Osteoblast (primary cell): Measurements from ENCODE around the gene DNAH17. TPM values are rescaled to one million over a fixed set of nuclear protein-coding genes. Genes with fewer than 3 reads are reported as not detected.

Experiments used
- DNase-seq: peaks from one replicate; pipeline ENCODE4 v3.0.0; 2011; ENCODE audit warnings: low spot score, mixed read lengths; ENCODE audit not compliant: insufficient read length; ENCODE audit errors: missing footprints
- H2AFZ ChIP-seq: 2 replicates; pipeline ENCODE4 v1.6.0; 2011; ENCODE audit warnings: mild to moderate bottlenecking, low read length
- H3K27ac ChIP-seq: 2 replicates; pipeline ENCODE4 v1.5.1; 2011; ENCODE audit warnings: mild to moderate bottlenecking, low read depth, low read length, moderate library complexity
- H3K27me3 ChIP-seq: 2 replicates; pipeline ENCODE4 v1.6.0; 2012; ENCODE audit warnings: mild to moderate bottlenecking, control low read depth, inconsistent platforms, low read length, moderate library complexity; ENCODE audit not compliant: insufficient read depth
- H3K36me3 ChIP-seq: 2 replicates; pipeline ENCODE4 v1.5.1; 2011; ENCODE audit warnings: mild to moderate bottlenecking, low read length, control low read depth, moderate library complexity; ENCODE audit not compliant: insufficient read depth
- H3K4me1 ChIP-seq: 2 replicates; pipeline ENCODE4 v1.5.1; 2011; ENCODE audit warnings: mild to moderate bottlenecking, low read length, control low read depth, moderate library complexity; ENCODE audit not compliant: insufficient read depth
- H3K4me2 ChIP-seq: 2 replicates; pipeline ENCODE4 v1.6.0; 2011; ENCODE audit warnings: mild to moderate bottlenecking, low read length; ENCODE audit not compliant: insufficient read depth
- H3K4me3 ChIP-seq: fragments of 200-600 bp; sonication (generic); 3 replicates; pipeline ENCODE4 v1.5.1; 2012; ENCODE audit warnings: mild to moderate bottlenecking, low read length, inconsistent platforms; ENCODE audit not compliant: insufficient read depth
- H3K79me2 ChIP-seq: 2 replicates; pipeline ENCODE4 v1.6.0; 2012; ENCODE audit warnings: mild to moderate bottlenecking, low read length, control low read depth, inconsistent platforms; ENCODE audit not compliant: insufficient read depth
- H3K9me3 ChIP-seq: 2 replicates; pipeline ENCODE4 v1.5.1; 2011; ENCODE audit warnings: low read depth, low read length, control low read depth
- H4K20me1 ChIP-seq: 2 replicates; pipeline ENCODE4 v1.6.0; 2012; ENCODE audit warnings: mild to moderate bottlenecking, low read length, control low read depth; ENCODE audit not compliant: insufficient read depth
- total RNA-seq: library from RNA; depleted of rRNA; stranded (reverse); fragments of >200 nt; gene quantifications from 2 replicates; pipeline ENCODE4 v1.2.3, GENCODE V29; 2012
- TF ChIP-seq, protein P1 (sequence below): IDR thresholded peaks from 2 replicates; pipeline ENCODE4 v1.5.1; 2011; ENCODE audit warnings: mild to moderate bottlenecking, low read depth, low read length, moderate library complexity; ENCODE audit errors: extremely low read depth

The DNAH17 gene
- total RNA-seq, 1 donor, result under 0.01 TPM

DNA sequence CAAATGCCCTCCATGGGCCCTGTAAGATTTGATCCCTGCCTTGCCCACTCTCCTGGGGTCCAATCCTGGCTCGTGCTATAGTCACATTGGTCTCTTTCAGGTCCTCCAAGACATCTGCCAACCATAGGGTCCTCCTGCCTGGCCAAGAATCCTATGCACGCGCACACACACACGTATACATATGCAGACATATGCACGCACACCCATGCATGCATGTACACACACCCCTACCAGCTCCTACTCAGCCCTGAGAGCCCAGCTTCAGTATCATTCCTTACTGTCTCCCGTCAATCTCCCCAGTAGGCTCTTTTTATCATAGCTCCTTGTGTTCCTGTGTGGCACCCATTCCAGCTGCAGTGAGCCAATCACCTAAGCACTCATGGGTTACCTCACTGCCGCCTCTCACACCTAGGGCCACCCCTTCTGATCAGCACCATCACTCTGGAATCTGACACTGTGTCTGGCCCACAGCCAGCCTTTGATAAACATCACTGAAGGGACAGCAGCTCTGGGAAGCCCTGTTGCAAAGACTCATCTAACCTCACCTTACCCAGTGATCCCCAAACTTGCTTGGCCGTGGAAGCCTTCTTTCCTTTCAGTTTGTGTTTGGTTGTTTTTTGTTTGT is 7.9 kb upstream of the DNAH17 start:
- Histone ChIP-seq H4K20me1 (no peaks in the 10 kb centered on the region), H3K27me3 (no peaks in the 10 kb centered on the region), H3K27ac (no peak overlapping the region), H3K79me2 (no peaks in the 10 kb centered on the region), H3K36me3 (no peaks in the 10 kb centered on the region), H3K4me1 (no peaks in the 10 kb centered on the region), H3K9me3 (no peaks in the 10 kb centered on the region), H3K4me3 (no peak overlapping the region), H2AFZ (no peak overlapping the region), H3K4me2 (no peak overlapping the region)
- peak; percentile 23 for DNase-seq
- TF ChIP-seq, protein P1, sequence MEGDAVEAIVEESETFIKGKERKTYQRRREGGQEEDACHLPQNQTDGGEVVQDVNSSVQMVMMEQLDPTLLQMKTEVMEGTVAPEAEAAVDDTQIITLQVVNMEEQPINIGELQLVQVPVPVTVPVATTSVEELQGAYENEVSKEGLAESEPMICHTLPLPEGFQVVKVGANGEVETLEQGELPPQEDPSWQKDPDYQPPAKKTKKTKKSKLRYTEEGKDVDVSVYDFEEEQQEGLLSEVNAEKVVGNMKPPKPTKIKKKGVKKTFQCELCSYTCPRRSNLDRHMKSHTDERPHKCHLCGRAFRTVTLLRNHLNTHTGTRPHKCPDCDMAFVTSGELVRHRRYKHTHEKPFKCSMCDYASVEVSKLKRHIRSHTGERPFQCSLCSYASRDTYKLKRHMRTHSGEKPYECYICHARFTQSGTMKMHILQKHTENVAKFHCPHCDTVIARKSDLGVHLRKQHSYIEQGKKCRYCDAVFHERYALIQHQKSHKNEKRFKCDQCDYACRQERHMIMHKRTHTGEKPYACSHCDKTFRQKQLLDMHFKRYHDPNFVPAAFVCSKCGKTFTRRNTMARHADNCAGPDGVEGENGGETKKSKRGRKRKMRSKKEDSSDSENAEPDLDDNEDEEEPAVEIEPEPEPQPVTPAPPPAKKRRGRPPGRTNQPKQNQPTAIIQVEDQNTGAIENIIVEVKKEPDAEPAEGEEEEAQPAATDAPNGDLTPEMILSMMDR, result no peak

- H3K79me2 ChIP-seq, result no peaks in the 10 kb centered on the region
- no peak overlapping the region for H2AFZ ChIP-seq
- H3K9me3 ChIP-seq, result no peaks in the 10 kb centered on the region
- H3K4me1 ChIP-seq, result no peaks in the 10 kb centered on the region
- DNase-seq, result peak; percentile 84
- TF ChIP-seq, protein P1, result no peak
- no peak overlapping the region for H3K4me2 ChIP-seq
- H3K27me3 ChIP-seq, result no peaks in the 10 kb centered on the region
- no peaks in the 10 kb centered on the region for H3K36me3 ChIP-seq
- H3K4me3 ChIP-seq, result no peak overlapping the region
- no peaks in the 10 kb centered on the region for H4K20me1 ChIP-seq
- H3K27ac ChIP-seq, result no peak overlapping the region
These were observed 5.9 kb upstream of the DNAH17 start for GRCh38 chr17:78583091-78583490.

- TF ChIP-seq, protein P1, result no peak
- no peaks in the 10 kb centered on the region for H4K20me1 ChIP-seq
These were observed 4.1 kb upstream of the DNAH17 start for GRCh38 chr17:78581304-78581703.

DNA sequence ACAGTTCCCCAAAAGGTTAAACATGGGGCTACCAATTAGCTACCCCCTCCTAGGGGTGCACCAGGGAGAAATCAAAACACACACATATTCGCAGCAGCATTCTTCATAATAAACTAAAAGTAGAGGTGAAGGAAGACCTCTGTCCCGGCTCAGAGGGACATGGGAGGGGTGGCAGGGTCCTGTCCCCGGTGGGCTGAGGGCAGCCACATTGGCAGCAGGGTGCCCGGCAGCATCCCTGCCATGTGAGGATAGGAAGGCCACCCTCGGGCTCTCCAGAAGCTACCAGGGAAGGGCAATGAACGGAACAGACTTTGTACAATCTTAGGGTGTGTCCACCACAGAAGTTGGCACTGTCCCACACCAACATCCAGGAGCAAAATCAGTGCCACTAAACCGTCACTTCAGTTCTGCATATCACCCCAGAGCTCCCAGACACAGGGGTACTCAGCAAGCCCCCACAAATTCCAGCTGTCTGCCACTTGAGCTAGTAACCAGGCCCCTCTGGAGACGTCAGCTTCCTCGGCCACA is 3.1 kb upstream of the DNAH17 start:
- Histone ChIP-seq H3K4me1 (no peaks in the 10 kb centered on the region), H3K27ac (no peak overlapping the region), H3K4me2 (no peak overlapping the region), H3K27me3 (no peaks in the 10 kb centered on the region), H3K4me3 (no peak overlapping the region), H3K9me3 (no peaks in the 10 kb centered on the region), H4K20me1 (no peaks in the 10 kb centered on the region), H3K36me3 (no peaks in the 10 kb centered on the region), H2AFZ (no peak overlapping the region), H3K79me2 (no peaks in the 10 kb centered on the region)
- TF ChIP-seq, protein P1, result no peak
- DNase-seq, result no peak

More at GRCh38 chr17:78581304-78581703, 4.1 kb upstream of the DNAH17 start:
- no peaks in the 10 kb centered on the region for H3K27me3 ChIP-seq
- no peaks in the 10 kb centered on the region for H3K4me1 ChIP-seq
- H2AFZ ChIP-seq, result no peak overlapping the region
- H3K36me3 ChIP-seq, result no peaks in the 10 kb centered on the region
- no peak overlapping the region for H3K4me3 ChIP-seq
- no peak overlapping the region for H3K4me2 ChIP-seq
- no peak for DNase-seq
- no peaks in the 10 kb centered on the region for H3K9me3 ChIP-seq
- H3K27ac ChIP-seq, result no peak overlapping the region
- H3K79me2 ChIP-seq, result no peaks in the 10 kb centered on the region
